Liver (tissue), 9 donors: ENCODE measurements around the gene PGGHG. TPM values are rescaled to one million over a fixed set of nuclear protein-coding genes. Genes with fewer than 3 reads are reported as not detected.

Experiments
- DNase-seq: peaks from one replicate; pipeline ENCODE4 v3.0.0-alpha.2; 2017; ENCODE audit warnings: low spot score
- H3K27ac ChIP-seq, 2 donors: one replicate each; pipeline ENCODE4 v1.7.0; 2013; ENCODE audit warnings: inconsistent platforms in 2 of 2, low read length in 2 of 2, control low read depth in 1 of 2, low read depth in 1 of 2, mild to moderate bottlenecking in 1 of 2
- H3K27me3 ChIP-seq, 4 donors: one replicate each; pipeline versions ENCODE4 v1.6.1 to v1.7.0; 2013; ENCODE audit warnings: low read length in 3 of 4, inconsistent platforms in 1 of 4, mild to moderate bottlenecking in 1 of 4, moderate library complexity in 1 of 4; ENCODE audit not compliant: control insufficient read depth in 4 of 4, insufficient read depth in 4 of 4
- H3K36me3 ChIP-seq, 4 donors: one replicate each; pipeline versions ENCODE4 v1.6.1 to v1.7.0; 2013; ENCODE audit warnings: low read length in 3 of 4, mild to moderate bottlenecking in 3 of 4, low read depth in 1 of 4, moderate library complexity in 1 of 4; ENCODE audit not compliant: control insufficient read depth in 4 of 4, insufficient read depth in 3 of 4
- H3K4me1 ChIP-seq, 4 donors: one replicate each; pipeline versions ENCODE4 v1.6.1 to v1.7.0; 2013; ENCODE audit warnings: low read length in 3 of 4, mild to moderate bottlenecking in 3 of 4, moderate library complexity in 1 of 4; ENCODE audit not compliant: control insufficient read depth in 4 of 4, insufficient read depth in 4 of 4
- H3K4me3 ChIP-seq, 3 donors: one replicate each; pipeline versions ENCODE4 v1.6.1 to v1.7.0; 2013; ENCODE audit warnings: low read length in 3 of 3, control low read depth in 1 of 3, low read depth in 1 of 3, mild to moderate bottlenecking in 1 of 3
- H3K9ac ChIP-seq, 2 donors: one replicate each; pipeline ENCODE4 v1.7.0; 2013; ENCODE audit warnings: low read length in 2 of 2, mild to moderate bottlenecking in 2 of 2, moderate library complexity in 2 of 2, control low read depth in 1 of 2, low read depth in 1 of 2
- H3K9me3 ChIP-seq, 4 donors: one replicate each; pipeline versions ENCODE4 v1.6.1 to v1.7.0; 2013; ENCODE audit warnings: low read length in 3 of 4; ENCODE audit not compliant: control insufficient read depth in 4 of 4
- ATF3 ChIP-seq: IDR thresholded peaks from 2 replicates; pipeline ENCODE4 v1.6.1; 2016; ENCODE audit warnings: antibody characterized with exemption
- CTCF ChIP-seq: fragments of 150-350 bp; IDR thresholded peaks from 2 replicates; pipeline ENCODE4 v1.5.1; 2017; ENCODE audit warnings: improper control_type of control experiment, low read depth, low read length; ENCODE audit not compliant: missing input control
- EGR1 ChIP-seq, 2 donors: IDR thresholded peaks; 2 replicates each; pipeline ENCODE4 v1.6.1; 2016 to 2018; ENCODE audit warnings: antibody characterized with exemption in 2 of 2, low read depth in 2 of 2
- FOXA1 ChIP-seq: IDR thresholded peaks from 2 replicates; pipeline ENCODE4 v1.6.1; 2016; ENCODE audit warnings: antibody characterized with exemption
- FOXA2 ChIP-seq: IDR thresholded peaks from 2 replicates; pipeline ENCODE4 v1.6.1; 2016; ENCODE audit warnings: antibody characterized with exemption
- GABPA ChIP-seq, 2 donors: IDR thresholded peaks in 1 of 2; conservative IDR thresholded peaks in 1 of 2; 2 replicates each; pipeline ENCODE4 v1.6.1; 2016; ENCODE audit warnings: antibody characterized with exemption in 2 of 2, mild to moderate bottlenecking in 1 of 2, moderate library complexity in 1 of 2
- HNF4A ChIP-seq, 2 donors: conservative IDR thresholded peaks; 2 replicates each; pipeline ENCODE4 v1.6.1; 2016; ENCODE audit warnings: antibody characterized with exemption in 2 of 2, mild to moderate bottlenecking in 2 of 2
- HNF4G ChIP-seq: IDR thresholded peaks from 2 replicates; pipeline ENCODE4 v1.6.1; 2016; ENCODE audit warnings: antibody characterized with exemption
- JUND ChIP-seq, 2 donors: IDR thresholded peaks; 2 replicates each; pipeline ENCODE4 v1.6.1; 2016; ENCODE audit warnings: antibody characterized with exemption in 2 of 2
- MAX ChIP-seq: IDR thresholded peaks from 2 replicates; pipeline ENCODE4 v1.6.1; 2016; ENCODE audit warnings: antibody characterized with exemption
- NR2F2 ChIP-seq: IDR thresholded peaks from 2 replicates; pipeline ENCODE4 v1.6.1; 2016; ENCODE audit warnings: antibody characterized with exemption
- RAD21 ChIP-seq, 2 donors: IDR thresholded peaks; 2 replicates each; pipeline ENCODE4 v1.6.1; 2016; ENCODE audit warnings: antibody characterized with exemption in 2 of 2, mild to moderate bottlenecking in 2 of 2
- REST ChIP-seq: IDR thresholded peaks from 2 replicates; pipeline ENCODE4 v1.6.1; 2016; ENCODE audit warnings: antibody characterized with exemption, mild to moderate bottlenecking
- RXRA ChIP-seq, 2 donors: IDR thresholded peaks; 2 replicates each; pipeline ENCODE4 v1.6.1; 2017 to 2018; ENCODE audit warnings: antibody characterized with exemption in 2 of 2, mild to moderate bottlenecking in 1 of 2
- SP1 ChIP-seq: IDR thresholded peaks from 2 replicates; pipeline ENCODE4 v1.6.1; 2018; ENCODE audit warnings: antibody characterized with exemption, mild to moderate bottlenecking
- TAF1 ChIP-seq: conservative IDR thresholded peaks from 2 replicates; pipeline ENCODE4 v1.6.1; 2016; ENCODE audit warnings: antibody characterized with exemption, mild to moderate bottlenecking
- YY1 ChIP-seq: IDR thresholded peaks from 2 replicates; pipeline ENCODE4 v1.6.1; 2016; ENCODE audit warnings: antibody characterized with exemption, mild to moderate bottlenecking
- ZBTB33 ChIP-seq: IDR thresholded peaks from 2 replicates; pipeline ENCODE4 v1.6.1; 2016; ENCODE audit warnings: antibody characterized with exemption
- WGBS: extraction: QIAGEN DNeasy Blood & Tissue Kit; methylation state at CpG from one replicate; pipeline ENCODE4 v1.1.7; 2013; 5-methylcytosine and 5-hydroxymethylcytosine counted together
- polyA plus RNA-seq, 2 donors: library from polyadenylated mRNA; stranded (reverse) in 1 of 2; unstranded in 1 of 2; fragments of 200-250 nt in 1 of 2; fragments of >200 nt in 1 of 2; fragmentation: Nextera tagmentation in 1 of 2; extraction: Ambion mirVana in 1 of 2; gene quantifications; one replicate each; pipeline versions ENCODE4 v1.2.1 to v1.2.3, GENCODE V29; 2013 to 2015
- total RNA-seq, 2 donors: library from RNA; depleted of rRNA; stranded (reverse); fragments of >200 nt; gene quantifications; one replicate each; pipeline ENCODE4 v1.2.3, GENCODE V29; 2014
- donor health status: healthy.
- donor health status: healthy.
- donor health status: healthy.
- donor health status: healthy.
- donor health status: healthy.

Gene PGGHG
- total and polyA plus RNA-seq, 4 donors: 1.3 to 11.4 (median 7.5) TPM

GRCh38 chr11:339963-340362 is 51.0 kb downstream of the PGGHG start:
- H3K9me3 ChIP-seq: no peaks in the 10 kb centered on the region
- no peak overlapping the region for H3K9ac ChIP-seq
- H3K36me3 ChIP-seq: no peaks in the 10 kb centered on the region
- no peak overlapping the region for H3K27ac ChIP-seq
- peaks cover 0 to 3% (median 1%) of the 10 kb centered on the region in 4 donors for H3K4me1 ChIP-seq
- DNase-seq: no peak
- no peaks in the 10 kb centered on the region for H3K27me3 ChIP-seq
- no peak overlapping the region for H3K4me3 ChIP-seq
- no peak for TF ChIP-seq EGR1 (IDR thresholded peaks at IDR 0.05; ENCODE audit: low read depth in 2 of 2)
- TF ChIP-seq FOXA2: no peak
- no peak for TF ChIP-seq SP1
- TF ChIP-seq GABPA (IDR thresholded peaks at IDR 0.05 in 1 of 2, conservative IDR thresholded peaks at IDR 0.05 in 1 of 2): no peak
- no peak for TF ChIP-seq JUND (IDR thresholded peaks at IDR 0.05)
- no peak for TF ChIP-seq YY1
- no peak for TF ChIP-seq MAX
- no peak for TF ChIP-seq REST
- no peak for TF ChIP-seq TAF1
- no peak for TF ChIP-seq ZBTB33
- no peak for TF ChIP-seq FOXA1
- TF ChIP-seq CTCF: no peak
- no peak for TF ChIP-seq HNF4A (conservative IDR thresholded peaks at IDR 0.05)
- no peak for TF ChIP-seq NR2F2
- TF ChIP-seq ATF3: no peak
- TF ChIP-seq RXRA (IDR thresholded peaks at IDR 0.05): no peak
- TF ChIP-seq HNF4G: no peak
- TF ChIP-seq RAD21 (IDR thresholded peaks at IDR 0.05): no peak
- 98% methylated on average over 2 of the region's 2 CpGs for WGBS
